Hematopoietic multipotent progenitor cell treated with erythropoietin and hydrocortisone succinate and interleukin-3 and kit ligand, for 4 days (in vitro differentiated cells): Measurements from ENCODE around the gene RPL11.
"Not testable (repeated sequence)": the region's sequence is repeated elsewhere in the genome, so short reads cannot be mapped to it uniquely, and the experiment has no call there.

Source experiments
- DNase-seq: peaks from one replicate; pipeline ENCODE4 v3.0.0-alpha.2; 2015

RPL11 gene

GRCh38 chr1:23691499-23692307 is at the start of gene RPL11:
Gene RPL11 (plus strand): TSS chr1:23691806. CDS start chr1:23691824, 18 bp downstream.
- peak; percentile 98 for DNase-seq

DNA sequence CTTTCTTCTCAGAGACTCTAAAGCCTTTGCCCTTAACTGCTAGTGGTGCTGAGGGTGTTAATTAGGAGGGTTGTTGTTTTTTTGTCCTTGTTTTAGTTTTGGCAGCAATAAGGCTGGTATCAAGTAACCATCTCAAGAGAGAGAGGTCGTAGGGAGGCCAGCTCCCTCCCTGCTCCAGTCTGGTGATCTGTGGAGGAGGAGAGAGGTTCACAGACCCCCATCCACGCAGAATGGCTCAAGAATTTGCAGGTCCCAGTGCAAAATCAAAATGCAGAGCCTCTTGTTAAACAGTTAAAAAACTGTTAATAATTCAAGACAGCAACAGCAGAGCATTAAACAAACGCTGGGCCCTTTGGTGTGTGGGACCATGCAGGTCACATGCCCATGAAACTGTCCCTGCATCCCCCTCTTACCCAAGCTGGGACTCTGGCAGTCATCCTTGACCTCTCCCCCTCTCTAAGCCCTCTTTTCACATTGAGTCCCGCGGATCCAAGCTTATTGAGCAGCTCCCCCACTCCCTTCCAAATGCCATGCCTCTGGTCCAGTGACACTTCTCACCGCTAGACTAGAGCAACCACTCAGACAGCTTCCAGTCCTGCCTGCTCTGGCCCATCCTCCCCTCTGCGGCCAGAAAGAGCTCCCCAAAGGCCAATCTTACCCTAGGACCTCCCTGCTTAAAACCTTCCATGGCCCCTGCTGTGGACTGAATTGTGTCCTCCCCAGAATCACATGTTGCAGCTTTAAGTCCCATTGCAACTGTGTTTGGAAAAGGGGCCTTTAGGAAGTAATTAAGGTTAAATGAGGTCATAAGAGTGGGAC is 47.7 kb upstream of the RPL11 start:
- DNase-seq: no peak

- DNase-seq: no peak
Measured at GRCh38 chr1:23644555-23644866, 47.1 kb upstream of the RPL11 start.

DNA sequence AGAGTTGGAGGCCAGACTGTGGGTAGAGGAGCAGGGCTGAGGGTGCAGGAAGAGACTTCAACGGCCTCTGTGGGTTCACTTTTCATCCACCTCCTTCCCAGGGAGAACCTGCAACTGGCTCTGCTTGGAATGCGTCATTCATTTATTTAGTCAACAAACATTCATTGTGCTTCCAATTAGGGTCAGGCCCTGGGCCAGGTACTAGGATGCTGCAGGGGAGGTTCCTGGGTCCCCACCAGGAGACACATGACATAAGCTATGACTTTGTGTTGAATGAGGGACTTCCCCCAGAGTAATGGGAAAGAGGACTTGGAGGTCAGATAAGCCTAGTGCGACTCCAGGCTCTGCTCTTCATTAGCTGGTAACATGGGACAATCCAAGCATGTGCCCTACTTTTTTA is 46.3 kb upstream of the RPL11 start:
- DNase-seq: no peak

DNA sequence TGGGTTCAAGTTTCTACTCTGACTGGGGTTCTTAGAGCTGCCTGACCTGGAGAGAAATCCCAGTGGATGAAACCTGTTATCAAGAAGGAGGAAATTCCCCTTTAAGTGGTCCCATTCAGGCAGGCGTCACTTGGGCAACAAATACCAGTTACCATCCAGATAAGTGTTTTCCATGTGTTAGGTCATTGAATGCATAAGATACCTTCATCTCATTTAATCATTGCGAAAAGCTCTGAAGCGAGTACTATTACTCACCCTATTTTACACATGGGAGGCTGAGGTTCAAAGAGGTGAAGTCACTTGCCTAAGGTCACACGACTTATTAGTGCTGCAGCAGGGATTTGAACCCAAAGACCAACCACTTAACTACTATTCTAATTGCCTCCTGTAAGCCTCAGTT is 45.5 kb upstream of the RPL11 start:
- no peak for DNase-seq

DNA sequence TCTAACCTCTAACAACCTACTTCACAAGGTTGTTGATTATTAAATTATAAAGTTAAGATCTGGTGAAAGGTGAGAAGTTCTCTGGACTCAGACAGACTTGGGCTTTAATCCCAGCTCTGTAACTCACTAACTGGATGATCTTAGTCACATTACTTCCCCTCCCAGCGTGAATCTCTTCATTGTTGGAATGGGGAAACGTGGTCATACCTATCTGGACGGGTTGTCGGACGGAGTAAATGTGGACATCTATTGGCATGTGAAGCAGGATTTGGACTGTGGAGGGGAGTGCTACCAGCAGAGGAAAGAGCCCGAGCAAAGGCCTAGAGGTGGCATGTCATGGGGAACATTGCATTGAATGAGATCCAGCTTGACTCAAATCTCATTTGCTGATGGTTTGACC is 45.1 kb upstream of the RPL11 start:
- DNase-seq: no peak

DNA sequence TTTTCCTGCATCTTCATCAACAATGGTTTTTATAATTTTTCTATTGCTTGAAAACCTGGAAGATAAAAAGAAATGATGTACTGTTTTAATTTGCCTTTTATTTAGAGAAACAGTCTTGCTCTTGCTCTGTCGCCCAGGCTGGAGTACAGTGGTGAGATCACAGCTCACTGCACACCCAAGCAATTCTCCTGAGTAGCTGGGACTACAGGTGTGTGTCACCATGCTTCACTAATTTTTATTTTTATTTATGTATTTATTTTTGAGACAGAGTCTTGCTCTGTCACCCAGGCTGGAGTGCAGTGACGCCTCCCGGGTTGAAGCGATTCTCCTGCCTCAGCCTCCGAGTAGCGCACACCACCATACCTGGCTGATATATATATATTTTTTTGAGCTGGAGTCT is 43.0 kb upstream of the RPL11 start:
- no peak for DNase-seq

DNA sequence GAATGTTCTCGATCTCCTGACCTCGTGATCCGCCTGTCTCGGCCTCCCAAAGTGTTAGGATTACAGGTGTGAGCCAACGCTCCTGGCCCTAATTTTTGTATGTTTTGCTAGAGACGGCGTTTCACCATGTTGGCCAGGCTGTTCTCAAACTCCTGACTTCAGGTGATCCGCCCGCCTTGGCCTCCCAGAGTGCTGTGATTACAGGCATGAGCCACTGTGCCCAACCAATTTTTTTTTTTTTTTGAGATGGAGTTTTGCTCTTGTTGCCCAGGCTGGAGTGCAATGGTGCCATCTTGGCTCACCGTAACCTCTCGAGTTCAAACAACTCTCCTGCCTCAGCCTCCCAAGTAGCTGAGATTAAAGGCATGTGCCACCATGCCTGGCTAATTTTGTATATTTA is 42.4 kb upstream of the RPL11 start:
- DNase-seq: not testable (repeated sequence)

DNA sequence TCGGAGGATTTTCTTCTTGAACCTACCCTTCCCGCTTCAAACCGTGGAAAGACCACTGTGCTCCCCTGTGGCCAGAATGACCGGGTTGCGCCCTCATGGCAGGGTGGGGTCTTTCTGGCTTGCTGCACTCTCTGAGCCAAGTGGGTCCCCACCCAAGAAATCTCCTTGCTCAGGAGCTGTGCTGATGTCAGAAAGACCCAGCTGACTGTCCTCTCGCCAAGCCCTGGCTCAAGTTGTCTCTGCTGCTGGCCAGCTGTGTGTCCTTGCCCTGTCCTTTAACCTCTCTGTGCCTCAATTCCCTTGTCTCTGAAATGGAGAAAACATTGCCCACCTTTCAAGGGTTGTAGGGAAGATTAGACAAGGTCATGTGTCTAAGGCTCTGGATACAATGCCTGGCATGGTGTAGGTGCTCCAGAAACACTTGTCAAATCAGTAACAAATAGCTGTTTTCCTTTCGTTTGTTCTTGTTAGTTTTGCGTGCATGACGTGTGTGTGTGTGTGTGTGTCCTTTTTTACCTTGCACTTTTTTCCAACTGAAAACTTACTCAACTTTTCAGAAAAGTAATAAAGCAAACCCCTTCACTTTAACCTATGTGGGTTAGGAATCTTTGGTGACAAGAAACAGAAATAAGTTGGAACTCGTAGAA is 41.1 kb upstream of the RPL11 start:
- no peak for DNase-seq

DNA sequence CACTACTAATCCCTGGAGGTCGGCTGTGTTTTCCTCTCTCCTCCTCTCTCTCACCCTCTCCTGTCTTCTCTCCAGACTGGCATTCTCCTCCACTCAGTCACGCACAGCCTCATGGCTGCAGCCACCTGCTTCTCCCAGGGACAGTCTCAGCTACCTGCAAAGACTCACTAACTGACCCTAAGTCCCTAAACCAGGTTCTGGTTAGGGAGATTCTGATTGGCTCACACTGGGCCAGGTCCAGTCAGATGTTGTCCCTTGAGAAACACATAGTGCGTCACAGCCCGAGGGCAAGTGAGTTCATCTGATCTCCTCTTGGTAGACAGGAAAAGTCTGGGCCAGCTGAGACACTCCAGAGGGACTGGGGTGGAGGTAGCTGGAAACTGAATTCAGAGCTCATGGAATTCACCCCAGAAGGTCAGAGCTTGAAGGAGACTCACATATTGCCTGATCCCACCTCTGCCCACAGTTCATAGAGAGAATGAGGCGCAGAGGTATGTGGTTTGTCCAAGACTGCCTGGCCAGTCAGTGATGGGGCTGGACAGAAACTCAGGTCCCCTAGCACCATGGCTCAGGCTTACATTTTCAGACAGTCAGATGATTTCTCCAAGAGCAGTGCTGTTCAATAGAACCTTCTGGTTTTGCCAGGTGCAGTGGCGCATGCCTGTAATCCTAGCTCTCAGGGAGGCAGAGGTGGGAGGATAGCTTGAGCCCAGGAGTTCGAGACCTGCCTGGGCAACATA is 40.4 kb upstream of the RPL11 start:
- no peak for DNase-seq

GRCh38 chr1:23657659-23658275 is 33.8 kb upstream of the RPL11 start:
- DNase-seq: peak; percentile 75

DNA sequence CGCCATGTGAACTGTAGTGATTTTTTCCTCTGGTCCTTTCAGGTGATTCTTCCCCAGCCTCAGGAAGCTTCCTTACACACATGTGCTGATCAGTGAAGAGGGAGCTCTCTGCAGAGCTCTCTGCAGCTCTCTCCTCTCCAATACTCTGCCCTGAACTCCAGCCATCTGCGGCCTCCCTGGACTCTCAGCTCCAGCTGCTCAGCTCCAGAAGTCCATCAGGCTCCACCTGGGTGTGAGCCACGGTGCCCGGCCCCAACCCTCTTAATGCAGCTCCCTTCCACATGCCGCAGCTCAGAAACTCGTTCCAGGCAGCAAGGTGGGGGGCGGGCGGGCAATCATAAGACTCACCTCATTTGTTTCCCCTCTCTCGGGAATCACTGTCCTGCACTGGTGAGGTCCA is 30.9 kb upstream of the RPL11 start:
- no peak for DNase-seq

- DNase-seq: no peak
Measured at GRCh38 chr1:23661887-23662286, 29.7 kb upstream of the RPL11 start.

DNA sequence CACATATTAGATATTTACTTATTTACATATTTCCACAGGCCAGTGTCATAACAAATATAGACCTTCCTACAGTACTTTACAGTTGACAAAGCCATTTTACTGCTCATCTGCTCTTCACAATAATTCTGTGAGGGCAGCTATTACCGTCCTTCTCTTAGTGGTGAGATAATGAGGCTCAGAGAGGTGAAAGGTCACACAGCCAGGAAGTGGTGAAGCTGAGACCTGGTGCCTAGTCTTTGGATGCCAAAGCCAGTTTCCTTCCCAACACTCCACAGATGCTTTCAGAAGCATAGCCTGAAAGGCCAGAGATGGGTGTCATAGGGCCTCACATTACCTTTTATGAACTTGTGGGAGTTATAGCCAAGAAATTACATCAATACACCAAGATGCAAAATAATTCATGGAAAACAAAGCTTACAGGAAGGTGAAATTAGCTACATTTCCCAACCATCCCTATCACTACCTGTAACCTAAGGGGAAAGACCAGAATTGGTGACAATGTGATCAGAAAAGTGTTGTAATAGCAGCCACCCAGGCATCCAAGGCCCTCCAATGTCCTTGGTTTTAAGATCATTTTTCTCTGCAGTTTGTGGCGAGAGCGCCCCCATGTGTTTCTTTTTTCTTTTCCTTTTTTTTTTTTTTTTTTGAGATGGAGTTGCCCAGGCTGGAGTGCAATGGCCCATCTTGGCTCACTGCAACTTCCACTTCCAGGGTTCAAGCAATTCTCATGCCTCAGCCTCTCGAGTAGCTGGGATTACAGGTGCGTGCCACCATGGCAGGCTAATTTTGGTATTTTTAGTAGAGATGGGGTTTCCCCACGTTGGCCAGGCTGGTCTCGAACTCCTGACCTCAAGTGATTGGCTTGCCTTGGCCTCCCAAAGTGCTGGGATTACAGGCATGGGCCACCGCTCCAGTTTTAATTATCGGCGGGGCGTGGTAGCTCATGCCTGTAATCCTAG is 26.5 kb upstream of the RPL11 start:
- DNase-seq: peak; percentile 55

DNA sequence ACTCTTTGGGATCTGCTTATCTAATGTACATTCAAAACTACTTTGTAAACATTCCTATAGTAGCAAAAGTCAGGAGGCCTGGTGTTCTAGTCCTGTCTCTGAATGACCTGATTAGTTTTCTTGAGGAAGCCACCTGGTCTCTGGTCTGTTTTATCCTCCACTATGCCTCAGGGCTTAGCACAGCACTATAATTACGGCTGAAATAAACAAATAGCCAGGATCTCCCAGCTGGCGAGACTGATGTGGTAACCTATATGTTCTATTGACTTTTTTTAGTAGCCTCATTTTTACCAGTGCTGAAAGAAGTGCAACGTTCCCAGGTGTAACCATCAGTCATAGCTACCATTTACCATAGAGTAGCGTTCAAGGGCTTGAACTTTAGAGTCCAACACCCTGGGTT is 24.2 kb upstream of the RPL11 start:
- DNase-seq: no peak

DNA sequence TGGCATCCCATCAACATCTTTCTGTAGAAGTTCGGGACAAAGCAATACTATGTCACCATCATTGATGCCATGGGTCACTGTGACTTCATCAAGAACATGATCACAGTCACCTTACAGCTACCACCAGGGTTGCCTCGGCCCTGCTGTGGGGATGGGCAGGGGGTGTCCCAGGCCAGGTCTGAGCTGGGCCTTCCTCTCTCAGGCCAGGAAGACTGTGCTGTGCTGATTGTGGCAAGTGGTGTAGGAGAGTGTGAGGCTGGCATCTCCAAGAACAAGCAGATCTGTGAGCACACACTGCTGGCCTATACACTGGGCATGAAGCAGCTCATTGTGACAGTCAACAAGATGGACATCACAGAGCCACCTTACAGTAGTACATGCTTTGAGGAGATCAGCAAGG is 20.9 kb upstream of the RPL11 start:
- no peak for DNase-seq

GRCh38 chr1:23673086-23673813 is 18.4 kb upstream of the RPL11 start:
- peak; percentile 78 for DNase-seq

- no peak for DNase-seq
Measured at GRCh38 chr1:23679815-23680214, 11.8 kb upstream of the RPL11 start.

DNA sequence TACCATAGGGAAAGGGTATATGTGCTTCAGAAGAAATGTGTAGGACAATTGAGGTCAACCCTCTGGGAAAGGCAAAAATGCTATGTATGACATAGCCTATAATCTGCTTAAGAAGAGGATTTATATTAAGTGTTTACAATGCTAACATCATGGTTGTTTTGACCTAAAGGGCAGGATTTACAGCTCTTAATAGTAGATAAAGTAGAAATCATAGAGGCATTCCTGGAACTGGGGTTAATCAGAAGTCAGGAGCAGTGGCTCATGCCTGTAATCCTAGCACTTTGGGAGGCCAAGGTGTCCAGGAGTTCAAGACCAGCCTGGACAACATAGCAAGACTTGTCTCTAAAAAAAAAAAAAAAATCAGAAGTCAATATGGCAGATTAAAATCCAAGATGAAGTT is 8.7 kb upstream of the RPL11 start:
- no peak for DNase-seq

- DNase-seq: no peak
Measured at GRCh38 chr1:23684415-23684814, 7.2 kb upstream of the RPL11 start.

- DNase-seq: peak; percentile 31
Measured at GRCh38 chr1:23685197-23685596, 6.4 kb upstream of the RPL11 start.
